ENCODE measurements around the gene ZBTB42. TPM values are rescaled to one million over a fixed set of nuclear protein-coding genes. Genes with fewer than 3 reads are reported as not detected.

The ZBTB42 gene
- total RNA-seq, 1 donor from 2014 or later: 2.6 TPM

DNA sequence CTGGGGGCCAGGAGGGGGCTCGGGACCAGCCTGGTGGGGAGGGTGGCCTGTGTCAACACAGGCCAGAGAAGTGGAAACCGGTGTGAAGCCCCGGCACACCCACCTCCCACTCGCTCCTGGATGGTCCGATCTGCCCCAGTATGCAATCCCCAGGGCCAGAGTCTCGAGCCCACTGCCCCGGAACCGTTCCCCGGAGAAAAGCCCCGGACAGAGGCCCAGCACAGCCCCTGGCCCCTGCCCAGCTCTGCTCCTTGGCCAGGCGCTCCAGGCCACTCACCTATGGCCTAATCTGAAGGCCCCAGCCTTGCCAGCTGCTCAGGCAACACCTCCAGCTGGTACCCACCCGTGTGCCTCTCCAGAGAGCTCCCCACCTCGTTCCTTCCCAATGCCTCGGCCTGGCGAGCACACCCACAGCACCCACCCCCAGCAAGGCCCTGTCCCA, 23.1 kb upstream of the ZBTB42 start:
- Mint-ChIP-seq H3K27ac (ENCODE audit: unreplicated experiment) (no peak overlapping the region), H3K4me1 (ENCODE audit: low read depth) (no peaks in the 10 kb centered on the region), H3K27me3 (ENCODE audit: low read depth) (no peaks in the 10 kb centered on the region), H3K36me3 (ENCODE audit: low read depth) (peaks cover 1% of the 10 kb centered on the region), H3K4me3 (ENCODE audit: unreplicated experiment) (no peak overlapping the region), H3K9me3 (ENCODE audit: low read depth) (no peaks in the 10 kb centered on the region)
- no peak for DNase-seq (ENCODE audit: low spot score)
- no peak for TF ChIP-seq CTCF (IDR thresholded peaks at IDR 0.05)

- TF ChIP-seq CTCF (IDR thresholded peaks at IDR 0.05): no peak
- Mint-ChIP-seq H3K4me1 (ENCODE audit: low read depth) (no peaks in the 10 kb centered on the region), H3K36me3 (ENCODE audit: low read depth) (peaks cover 1% of the 10 kb centered on the region), H3K9me3 (ENCODE audit: low read depth) (no peaks in the 10 kb centered on the region), H3K4me3 (ENCODE audit: unreplicated experiment) (no peak overlapping the region), H3K27me3 (ENCODE audit: low read depth) (no peaks in the 10 kb centered on the region), H3K27ac (ENCODE audit: unreplicated experiment) (no peak overlapping the region)
- DNase-seq (ENCODE audit: low spot score): no peak
Observed at GRCh38 chr14:104778694-104779331, 22.1 kb upstream of the ZBTB42 start.

DNA sequence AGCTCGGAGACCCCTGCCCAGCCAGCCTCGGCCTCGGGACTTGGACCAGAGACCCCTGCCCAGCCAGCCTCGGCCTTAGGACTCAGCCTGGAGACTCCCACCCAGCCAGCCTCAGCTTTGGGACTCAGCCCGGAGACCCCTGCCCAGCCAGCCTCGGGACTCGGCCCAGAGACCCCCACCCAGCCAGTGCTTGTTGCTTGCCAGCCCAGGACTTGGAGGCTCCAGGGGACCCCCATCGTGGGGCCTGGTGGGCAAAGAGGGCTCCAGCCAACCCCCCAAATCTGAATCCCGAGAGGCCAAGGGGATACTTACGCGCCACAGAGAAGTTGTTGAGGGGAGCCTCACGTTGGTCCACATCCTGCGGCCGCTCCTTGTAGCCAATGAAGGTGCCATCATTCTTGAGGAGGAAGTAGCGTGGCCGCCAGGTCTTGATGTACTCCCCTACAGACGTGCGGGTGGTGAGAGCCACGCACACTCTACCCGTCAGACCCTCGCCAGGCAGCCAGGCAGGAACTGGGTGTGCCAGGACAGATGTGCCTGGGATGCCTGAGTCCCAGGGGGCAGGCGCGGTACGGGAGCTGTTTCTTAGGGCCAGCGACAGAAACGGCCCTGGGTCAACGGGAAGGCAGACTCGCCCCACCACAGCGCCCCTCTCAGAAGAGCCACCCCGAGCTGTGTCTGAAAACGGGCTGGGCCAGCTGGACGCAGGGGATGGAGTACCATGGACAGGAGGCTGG, 21.0 kb upstream of the ZBTB42 start:
- DNase-seq (ENCODE audit: low spot score): no peak
- no peaks in the 10 kb centered on the region for H3K9me3 Mint-ChIP-seq (ENCODE audit: low read depth)
- H3K36me3 Mint-ChIP-seq (ENCODE audit: low read depth): peaks cover 1% of the 10 kb centered on the region
- H3K27me3 Mint-ChIP-seq (ENCODE audit: low read depth): no peaks in the 10 kb centered on the region
- H3K4me1 Mint-ChIP-seq (ENCODE audit: low read depth): no peaks in the 10 kb centered on the region
- H3K27ac Mint-ChIP-seq (ENCODE audit: unreplicated experiment): no peak overlapping the region
- TF ChIP-seq CTCF (IDR thresholded peaks at IDR 0.05): no peak
- H3K4me3 Mint-ChIP-seq (ENCODE audit: unreplicated experiment): no peak overlapping the region

- Mint-ChIP-seq H3K36me3 (ENCODE audit: low read depth) (peaks cover 1% of the 10 kb centered on the region), H3K27ac (ENCODE audit: unreplicated experiment) (no peak overlapping the region), H3K27me3 (ENCODE audit: low read depth) (no peaks in the 10 kb centered on the region), H3K4me1 (ENCODE audit: low read depth) (no peaks in the 10 kb centered on the region), H3K4me3 (ENCODE audit: unreplicated experiment) (no peak overlapping the region), H3K9me3 (ENCODE audit: low read depth) (no peaks in the 10 kb centered on the region)
- TF ChIP-seq CTCF (IDR thresholded peaks at IDR 0.05): no peak
- DNase-seq (ENCODE audit: low spot score): no peak
Observed at GRCh38 chr14:104780513-104781030, 20.3 kb upstream of the ZBTB42 start.

DNA sequence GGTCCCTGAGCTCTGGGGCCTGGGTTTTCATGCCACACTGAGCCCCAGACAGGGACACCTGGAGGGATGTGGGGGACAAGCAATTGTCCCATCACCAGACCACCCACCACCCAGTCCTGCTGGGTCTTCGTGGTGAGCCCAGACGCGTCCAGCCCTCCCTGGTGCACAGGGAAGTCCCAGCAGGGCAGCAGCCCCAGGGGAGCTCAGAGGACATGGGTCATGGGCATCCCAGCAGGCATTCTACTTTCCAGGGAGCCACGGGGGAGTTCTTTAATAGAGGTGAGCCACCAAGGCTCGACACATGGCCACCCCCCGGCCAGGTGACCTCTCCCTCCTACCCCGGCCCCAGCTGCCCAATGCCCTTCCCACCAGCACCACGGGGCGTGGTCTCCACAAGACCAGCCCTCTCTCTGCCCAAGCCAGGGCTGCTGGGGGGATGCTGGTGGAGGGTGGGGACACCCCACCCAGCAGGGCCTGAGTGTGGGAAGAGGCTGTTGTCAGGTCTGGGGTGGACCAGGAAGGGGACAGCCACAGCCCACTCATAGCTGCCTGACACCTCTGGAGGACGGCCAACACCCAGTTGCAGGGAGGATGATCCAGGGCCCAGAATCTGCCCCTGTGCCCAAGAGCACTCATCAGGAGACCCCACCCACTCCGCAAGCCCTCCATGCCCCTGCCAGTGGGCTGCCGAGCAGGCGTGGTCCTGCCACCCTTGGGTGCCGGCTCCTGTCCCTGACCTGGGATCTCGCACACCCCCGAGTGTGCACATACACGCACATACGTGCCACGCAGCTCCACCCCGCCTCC, 19.4 kb upstream of the ZBTB42 start:
- Mint-ChIP-seq H3K4me3 (ENCODE audit: unreplicated experiment) (no peak overlapping the region), H3K4me1 (ENCODE audit: low read depth) (no peaks in the 10 kb centered on the region), H3K36me3 (ENCODE audit: low read depth) (peaks cover 1% of the 10 kb centered on the region), H3K27ac (ENCODE audit: unreplicated experiment) (no peak overlapping the region), H3K9me3 (ENCODE audit: low read depth) (no peaks in the 10 kb centered on the region), H3K27me3 (ENCODE audit: low read depth) (no peaks in the 10 kb centered on the region)
- no peak for DNase-seq (ENCODE audit: low spot score)
- TF ChIP-seq CTCF (IDR thresholded peaks at IDR 0.05): no peak

All from chondrocyte (in vitro differentiated cells).